Endometrial microvascular endothelial cells (primary cell): ENCODE data around the gene PTPRT. TPM values are rescaled to one million over a fixed set of nuclear protein-coding genes. Genes with fewer than 3 reads are reported as not detected.
"Not testable (repeated sequence)": the region's sequence is repeated elsewhere in the genome, so short reads cannot be mapped to it uniquely, and the experiment has no call there.

Experiments used
- in situ Hi-C: cut with HindIII; loops from 2 replicates; pipeline ENCODE4 v1.10.0; 2017; ENCODE audit warnings: low sequenced_read_pairs, low pct_unique_long_range_greater_than_20kb; ENCODE audit errors: inconsistent ontology term
- total RNA-seq: library from RNA; depleted of rRNA; stranded (reverse); fragments of >200 nt; gene quantifications from one replicate; pipeline ENCODE4 v1.2.3, GENCODE V29; 2015; ENCODE audit errors: inconsistent ontology term

PTPRT gene
- total RNA-seq, 1 donor from 2014 or later, result not detected

GRCh38 chr20:43188861-43189553, 699 bp downstream of the PTPRT start:
- in situ Hi-C loops, result no loop called here

DNA sequence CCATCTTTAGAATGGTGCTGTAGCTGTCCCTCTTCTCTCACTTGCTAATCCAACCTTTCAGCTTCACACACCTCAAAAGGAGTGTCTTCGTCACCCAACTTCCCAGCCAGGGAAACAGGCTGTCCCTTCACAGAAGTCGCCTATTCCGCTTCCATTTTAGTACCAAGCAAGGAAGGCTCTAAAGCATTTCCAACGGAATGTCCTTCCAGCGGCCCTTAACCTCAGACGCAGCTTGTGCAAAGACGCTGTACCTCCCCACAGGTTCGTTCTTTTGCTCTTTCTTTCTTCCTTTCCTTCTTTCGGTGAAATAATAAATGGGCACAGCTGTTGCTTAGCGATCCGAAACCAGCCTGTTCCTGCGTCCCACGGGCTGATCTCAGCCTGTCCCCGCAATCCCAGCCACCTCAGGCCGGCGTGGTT, 1.5 kb downstream of the PTPRT start:
- in situ Hi-C loops, result no loop called here

DNA sequence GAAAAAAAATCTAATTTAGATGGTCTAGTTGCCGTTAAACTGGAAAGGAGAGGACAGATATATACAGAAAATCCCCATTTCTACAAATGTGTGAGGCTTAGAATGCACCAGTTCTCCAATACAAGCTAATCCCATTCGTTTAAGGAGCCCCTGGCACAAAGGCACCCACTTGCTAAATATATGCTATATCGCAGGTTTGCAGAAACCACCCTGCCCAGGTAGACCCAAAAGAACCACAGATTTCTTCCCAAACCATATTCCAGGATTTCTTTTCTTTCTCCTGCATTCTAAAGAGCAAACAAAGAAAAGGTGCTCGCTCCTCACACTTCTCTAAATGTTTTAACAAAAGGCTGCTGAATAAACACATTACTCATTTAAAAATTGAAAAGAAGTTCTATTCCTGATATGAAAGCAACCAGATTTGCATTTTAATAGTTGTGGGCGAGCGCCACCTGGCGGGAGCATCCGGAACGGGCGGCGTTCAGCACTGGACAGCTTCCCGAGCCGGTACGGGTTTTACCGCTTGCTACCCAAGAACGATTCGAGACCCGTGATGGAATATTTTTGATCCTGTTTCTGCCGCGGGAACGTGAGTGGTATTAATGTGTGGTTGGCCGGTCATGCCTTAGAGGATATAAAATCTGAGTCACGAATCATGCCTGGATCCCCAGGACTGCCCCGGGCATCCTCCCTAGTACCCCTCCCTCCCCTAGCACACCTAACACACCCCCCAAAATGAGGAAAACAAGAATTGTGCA, 2.1 kb downstream of the PTPRT start:
- in situ Hi-C loops, result no loop called here

- in situ Hi-C loops, result no loop called here
These were observed 3.4 kb downstream of the PTPRT start for GRCh38 chr20:43186312-43186711.

- in situ Hi-C loops, result no loop called here
These were observed 3.8 kb downstream of the PTPRT start for GRCh38 chr20:43185901-43186300.

DNA sequence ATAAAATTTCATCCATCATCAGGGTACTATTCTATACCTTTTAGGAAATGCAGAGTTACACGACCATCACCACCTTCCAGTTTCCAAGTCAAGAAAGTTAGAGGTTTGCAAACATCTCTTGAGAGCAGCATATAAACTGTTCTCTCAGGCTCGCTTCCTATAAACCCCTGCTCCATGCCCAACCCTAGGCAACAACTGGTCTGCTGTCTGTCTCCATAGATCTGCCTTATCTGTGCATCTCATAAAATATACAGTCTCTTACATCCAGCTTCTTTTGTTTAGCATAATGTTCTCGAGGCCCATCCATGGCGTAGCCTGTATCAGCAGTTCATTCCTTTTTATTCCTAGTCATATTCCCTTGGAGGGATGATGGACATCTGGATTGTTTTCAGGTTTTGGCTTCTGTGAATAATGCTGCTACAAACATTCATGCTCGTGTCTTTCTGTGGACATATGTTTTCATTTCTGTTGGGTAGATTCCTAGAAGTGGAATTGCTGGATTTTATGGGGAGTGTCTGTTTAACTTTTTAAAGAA, 6.1 kb downstream of the PTPRT start:
- in situ Hi-C loops, result no loop called here

GRCh38 chr20:43178080-43178479, 11.6 kb downstream of the PTPRT start:
- in situ Hi-C loops, result no loop called here

DNA sequence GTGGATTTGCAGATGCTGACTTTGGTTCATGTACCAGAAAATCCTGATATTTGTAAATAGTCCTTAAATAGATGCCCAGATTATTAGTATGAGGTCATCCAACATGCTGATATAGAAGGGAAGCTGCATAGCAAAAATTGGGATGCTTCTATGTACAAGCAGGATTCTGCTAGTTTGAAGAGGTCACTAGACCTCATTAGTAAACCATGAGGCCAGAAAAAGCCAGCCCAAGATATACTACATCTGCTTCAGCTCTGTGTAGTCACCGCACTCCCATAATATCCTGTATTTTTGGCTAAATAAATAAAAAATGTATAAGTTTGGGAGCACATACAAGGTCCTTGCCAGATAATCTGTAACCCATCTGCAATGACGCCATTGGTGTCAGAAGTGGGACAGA, 13.0 kb downstream of the PTPRT start:
- in situ Hi-C loops, result no loop called here

DNA sequence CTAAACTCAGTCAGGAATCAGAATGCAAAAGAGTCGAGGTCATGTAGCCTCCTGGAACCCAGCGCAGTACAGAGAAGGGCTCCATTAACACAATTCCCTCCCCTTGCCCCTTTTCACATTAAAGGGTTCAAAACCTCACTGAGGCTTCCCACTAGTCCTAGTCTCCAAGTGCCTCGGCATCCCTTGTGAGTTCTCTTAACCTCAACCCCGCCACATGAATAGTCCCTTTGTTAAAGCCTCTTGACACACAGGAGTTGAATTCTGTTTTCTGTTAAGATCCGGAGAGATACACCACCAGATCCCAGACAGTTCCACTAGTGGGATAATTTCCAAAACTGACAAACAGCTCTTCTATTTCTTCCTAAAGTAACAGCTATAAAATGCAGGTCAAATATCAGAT, 17.8 kb downstream of the PTPRT start:
- in situ Hi-C loops, result no loop called here

GRCh38 chr20:43170771-43171170, 18.9 kb downstream of the PTPRT start:
- in situ Hi-C loops, result no loop called here

- in situ Hi-C loops, result no loop called here
These were observed 22.1 kb downstream of the PTPRT start for GRCh38 chr20:43167615-43168014.

GRCh38 chr20:43167021-43167420, 22.7 kb downstream of the PTPRT start:
- in situ Hi-C loops, result no loop called here

- in situ Hi-C loops, result no loop called here
These were observed 24.1 kb downstream of the PTPRT start for GRCh38 chr20:43165611-43166010.

GRCh38 chr20:43164736-43165135, 25.0 kb downstream of the PTPRT start:
- in situ Hi-C loops, result not testable (repeated sequence)

DNA sequence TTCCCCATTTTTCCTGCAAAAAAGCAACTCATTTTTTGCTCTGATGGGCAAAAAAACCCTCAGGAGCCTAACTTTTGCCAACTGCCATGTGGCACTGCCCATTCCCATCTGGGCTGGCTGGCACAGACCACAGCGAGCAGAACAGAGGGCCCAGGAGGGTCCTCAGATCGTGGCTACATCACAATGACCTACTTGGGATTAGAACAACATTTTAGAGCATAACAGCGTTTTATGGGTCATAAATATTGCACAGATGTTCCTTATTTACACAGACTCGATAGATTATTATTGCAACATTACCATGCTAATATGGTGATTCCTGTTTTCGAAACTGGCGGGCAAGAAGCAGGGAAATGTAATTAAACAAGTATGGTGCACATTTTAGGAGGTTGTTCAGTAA, 28.0 kb downstream of the PTPRT start:
- in situ Hi-C loops, result no loop called here

GRCh38 chr20:43160941-43161340, 28.8 kb downstream of the PTPRT start:
- in situ Hi-C loops, result no loop called here

- in situ Hi-C loops, result no loop called here
These were observed 29.7 kb downstream of the PTPRT start for GRCh38 chr20:43159994-43160393.

DNA sequence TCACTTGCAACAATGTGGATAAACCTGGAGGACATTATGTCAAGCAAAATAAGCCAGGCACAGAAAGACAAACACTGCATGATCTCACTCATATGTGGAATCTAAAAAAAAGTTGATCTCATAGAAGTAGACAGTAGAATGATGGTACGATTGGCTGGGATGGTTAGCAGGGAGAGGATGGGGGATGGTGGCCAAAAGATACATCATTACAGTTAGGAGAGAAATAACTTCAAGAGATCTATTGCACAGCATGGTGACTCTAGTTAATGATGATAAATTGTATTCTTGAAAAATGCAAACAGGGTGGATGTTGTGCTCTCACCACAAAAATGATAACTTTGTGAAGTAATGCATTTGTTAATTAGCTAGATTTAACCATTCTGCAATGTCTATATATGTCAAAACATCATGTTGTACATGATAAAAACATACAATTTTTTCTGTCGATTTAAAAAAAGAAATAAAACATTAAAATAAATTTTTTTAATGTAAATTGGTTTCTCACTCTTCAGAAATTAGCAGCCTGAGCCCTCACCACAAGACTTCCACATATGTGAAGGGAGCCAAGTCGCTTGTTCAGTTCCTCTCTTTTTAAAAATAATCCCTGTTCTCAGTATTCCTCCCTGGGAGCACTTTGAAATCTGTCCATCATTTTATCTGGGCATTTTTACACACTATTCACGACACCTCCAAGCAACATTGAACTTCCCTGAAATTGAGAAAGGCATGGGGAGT, 34.2 kb downstream of the PTPRT start:
- in situ Hi-C loops, result no loop called here

- in situ Hi-C loops, result no loop called here
These were observed 37.8 kb downstream of the PTPRT start for GRCh38 chr20:43151901-43152300.

- in situ Hi-C loops, result no loop called here
These were observed 38.5 kb downstream of the PTPRT start for GRCh38 chr20:43151256-43151655.
